Tibial nerve (tissue), 4 donors: ENCODE measurements around the gene ZBTB20. TPM values are rescaled to one million over a fixed set of nuclear protein-coding genes. Genes with fewer than 3 reads are reported as not detected.

ENCODE experiments used
- DNase-seq, 2 donors: peaks; one replicate each; pipeline ENCODE4 v3.0.0-alpha.2; 2019; ENCODE audit warnings: low spot score in 2 of 2
- H3K27ac ChIP-seq, 4 donors: fragments of 200-600 bp; sonication (generic) in 3 of 4; one replicate each; pipeline ENCODE4 v1.5.1; 2017 to 2019; ENCODE audit warnings: mild to moderate bottlenecking in 1 of 4
- H3K27me3 ChIP-seq, 2 donors: fragments of 200-600 bp; sonication (generic) in 1 of 2; one replicate each; pipeline versions ENCODE4 v1.5.1 to v1.6.0; 2017 to 2019
- H3K36me3 ChIP-seq, 3 donors: fragments of 200-600 bp; sonication (generic); one replicate each; pipeline ENCODE4 v1.5.1; 2018 to 2019
- H3K4me1 ChIP-seq, 4 donors: fragments of 200-600 bp; sonication (generic) in 3 of 4; one replicate each; pipeline ENCODE4 v1.5.1; 2017 to 2019
- H3K4me3 ChIP-seq, 4 donors: fragments of 200-600 bp; sonication (generic) in 3 of 4; one replicate each; pipeline ENCODE4 v1.5.1; 2017 to 2019; ENCODE audit warnings: mild to moderate bottlenecking in 1 of 4, moderate library complexity in 1 of 4
- H3K9me3 ChIP-seq, 4 donors: fragments of 200-600 bp; sonication (generic) in 3 of 4; one replicate each; pipeline ENCODE4 v1.5.1; 2017 to 2019
- EP300 ChIP-seq, 2 donors: sonication (generic); formaldehyde crosslinking; IDR thresholded peaks; one replicate each; pipeline ENCODE4 v1.6.1; 2017; ENCODE audit warnings: antibody characterized with exemption in 2 of 2, mild to moderate bottlenecking in 1 of 2
- POLR2A ChIP-seq, 2 donors: fragments of 450-650 bp; IDR thresholded peaks; one replicate each; pipeline ENCODE4 v1.6.1; 2017; ENCODE audit warnings: antibody characterized with exemption in 2 of 2, mild to moderate bottlenecking in 2 of 2, moderate library complexity in 2 of 2
- WGBS, 2 donors: methylation state at CpG; one replicate each; pipeline ENCODE4 v1.1.5; 2018; 5-methylcytosine and 5-hydroxymethylcytosine counted together
- total RNA-seq, 4 donors: library from RNA; depleted of rRNA; stranded (reverse); fragments of >200 nt; gene quantifications; one replicate each; pipeline ENCODE4 v1.1.0, GENCODE V29; 2016
- TF ChIP-seq, protein P1 (sequence below), 5 experiments: fragments of 200-600 bp in 3 of 5; fragments of 450-650 bp in 2 of 5; sonication (generic) in 3 of 5; IDR thresholded peaks; one replicate each; pipeline ENCODE4 v1.5.1; 2016 to 2019; ENCODE audit warnings: antibody characterized with exemption in 5 of 5, mild to moderate bottlenecking in 3 of 5, moderate library complexity in 2 of 5

ZBTB20 gene
- total RNA-seq, 4 donors from 2014 or later, result 63.3 to 127 (median 102) TPM

DNA sequence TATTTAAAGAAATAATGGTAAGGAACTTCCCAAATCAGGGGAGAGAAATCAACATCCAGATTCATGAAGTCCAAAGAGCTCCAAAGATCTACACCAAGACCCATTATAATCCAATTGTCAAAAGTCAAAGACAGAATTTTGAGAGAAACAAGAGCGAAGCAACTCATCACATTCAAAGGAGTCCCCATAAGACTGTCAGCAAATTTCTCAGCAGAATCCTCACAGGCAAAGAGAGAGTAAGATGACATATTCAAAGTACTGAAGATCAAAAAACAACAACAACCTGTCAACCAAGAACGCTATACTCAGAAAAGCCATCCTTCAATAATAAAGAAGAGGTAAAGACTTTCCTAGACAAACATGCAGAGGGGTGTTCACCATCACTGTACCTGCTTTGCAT lies 511.2 kb downstream of the ZBTB20 start:
- H3K4me3 ChIP-seq, result no peak overlapping the region
- TF ChIP-seq, protein P1, sequence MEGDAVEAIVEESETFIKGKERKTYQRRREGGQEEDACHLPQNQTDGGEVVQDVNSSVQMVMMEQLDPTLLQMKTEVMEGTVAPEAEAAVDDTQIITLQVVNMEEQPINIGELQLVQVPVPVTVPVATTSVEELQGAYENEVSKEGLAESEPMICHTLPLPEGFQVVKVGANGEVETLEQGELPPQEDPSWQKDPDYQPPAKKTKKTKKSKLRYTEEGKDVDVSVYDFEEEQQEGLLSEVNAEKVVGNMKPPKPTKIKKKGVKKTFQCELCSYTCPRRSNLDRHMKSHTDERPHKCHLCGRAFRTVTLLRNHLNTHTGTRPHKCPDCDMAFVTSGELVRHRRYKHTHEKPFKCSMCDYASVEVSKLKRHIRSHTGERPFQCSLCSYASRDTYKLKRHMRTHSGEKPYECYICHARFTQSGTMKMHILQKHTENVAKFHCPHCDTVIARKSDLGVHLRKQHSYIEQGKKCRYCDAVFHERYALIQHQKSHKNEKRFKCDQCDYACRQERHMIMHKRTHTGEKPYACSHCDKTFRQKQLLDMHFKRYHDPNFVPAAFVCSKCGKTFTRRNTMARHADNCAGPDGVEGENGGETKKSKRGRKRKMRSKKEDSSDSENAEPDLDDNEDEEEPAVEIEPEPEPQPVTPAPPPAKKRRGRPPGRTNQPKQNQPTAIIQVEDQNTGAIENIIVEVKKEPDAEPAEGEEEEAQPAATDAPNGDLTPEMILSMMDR (IDR thresholded peaks at IDR 0.05), result no peak
- TF ChIP-seq EP300 (IDR thresholded peaks at IDR 0.05), result no peak
- TF ChIP-seq POLR2A (IDR thresholded peaks at IDR 0.05), result no peak
- peaks cover 0 to 8% (median 0%) of the 10 kb centered on the region in 4 donors for H3K4me1 ChIP-seq
- H3K36me3 ChIP-seq, result peaks cover 0 to 6% (median 0%) of the 10 kb centered on the region in 3 donors
- H3K27me3 ChIP-seq, result no peaks in the 10 kb centered on the region
- WGBS, 2 donors, result 96 to 100% methylated on average over 2 of the region's 2 CpGs
- no peak for DNase-seq
- H3K27ac ChIP-seq, result no peak overlapping the region
- H3K9me3 ChIP-seq, result peaks cover 0 to 16% (median 3%) of the 10 kb centered on the region in 4 donors

DNA sequence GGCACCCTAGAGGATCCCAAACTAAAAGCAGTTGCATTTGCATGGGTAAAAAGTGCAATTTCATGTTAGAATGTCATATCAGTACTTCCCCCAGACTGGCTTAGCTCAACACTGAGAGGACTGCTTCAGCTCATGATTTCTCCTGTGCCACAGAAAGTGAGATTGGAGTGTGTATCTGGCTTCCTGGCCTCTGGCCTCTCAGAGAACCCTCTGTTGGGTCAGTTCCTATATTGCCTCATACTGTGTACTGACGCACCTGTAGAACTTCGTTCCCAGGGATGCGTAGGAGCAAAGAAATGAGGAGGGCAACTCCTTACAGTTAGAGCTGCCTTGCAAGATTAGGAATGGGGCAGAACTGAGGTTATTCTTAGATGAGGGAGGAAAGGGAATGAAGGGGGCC lies 512.5 kb downstream of the ZBTB20 start:
- 96 to 100% methylated on average over 3 of the region's 3 CpGs for WGBS, 2 donors
- no peak for DNase-seq
- Histone ChIP-seq H3K4me1 (peaks cover 0 to 1% (median 0%) of the 10 kb centered on the region in 4 donors), H3K27me3 (no peaks in the 10 kb centered on the region), H3K36me3 (peaks cover 0 to 6% (median 0%) of the 10 kb centered on the region in 3 donors), H3K9me3 (peaks cover 0 to 16% (median 3%) of the 10 kb centered on the region in 4 donors), H3K27ac (no peak overlapping the region), H3K4me3 (no peak overlapping the region)
- no peak for TF ChIP-seq EP300 (IDR thresholded peaks at IDR 0.05)
- TF ChIP-seq POLR2A (IDR thresholded peaks at IDR 0.05), result no peak
- TF ChIP-seq, protein P1 (IDR thresholded peaks at IDR 0.05), result no peak

DNA sequence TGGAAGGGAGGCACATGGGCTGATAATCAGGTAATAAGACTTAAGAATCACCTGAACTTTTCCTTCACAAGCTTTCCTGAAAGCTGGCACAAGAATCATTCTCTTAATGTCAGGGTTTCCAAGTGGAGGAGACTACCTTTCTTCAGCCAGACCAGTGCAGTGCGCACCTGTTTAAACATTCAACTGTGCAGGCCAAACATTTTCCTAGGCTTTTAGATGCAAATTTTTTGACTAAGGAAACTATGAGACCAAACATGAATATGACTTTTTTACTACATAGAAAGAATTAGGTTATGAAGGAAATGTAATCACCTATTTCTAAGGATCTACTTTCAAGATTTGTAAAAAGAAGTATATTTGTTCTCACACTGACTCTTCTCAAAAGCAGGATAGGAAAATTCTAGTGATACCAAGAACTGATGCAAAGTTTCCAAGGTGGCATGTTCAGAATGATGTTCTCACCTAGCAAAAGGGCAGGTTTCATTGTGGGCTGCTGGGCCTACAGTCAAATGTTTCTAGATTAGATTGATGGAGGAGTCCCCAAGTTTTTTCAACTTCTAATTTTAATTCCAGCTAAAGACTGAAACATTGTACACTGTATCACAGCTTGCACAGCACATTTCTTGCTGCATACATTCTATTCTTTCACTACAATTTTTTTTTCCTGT lies 514.2 kb downstream of the ZBTB20 start:
- Histone ChIP-seq H3K9me3 (peaks cover 0 to 16% (median 3%) of the 10 kb centered on the region in 4 donors), H3K27ac (no peak overlapping the region), H3K27me3 (no peaks in the 10 kb centered on the region), H3K4me3 (no peak overlapping the region), H3K36me3 (peaks cover 0 to 6% (median 0%) of the 10 kb centered on the region in 3 donors), H3K4me1 (peaks cover 0 to 14% (median 3%) of the 10 kb centered on the region in 4 donors)
- TF ChIP-seq POLR2A (IDR thresholded peaks at IDR 0.05), result no peak
- TF ChIP-seq, protein P1 (IDR thresholded peaks at IDR 0.05), result no peak
- TF ChIP-seq EP300 (IDR thresholded peaks at IDR 0.05), result no peak
- WGBS, 2 donors, result 94 to 98% methylated on average over 1 of the region's 1 CpG
- no peak for DNase-seq

DNA sequence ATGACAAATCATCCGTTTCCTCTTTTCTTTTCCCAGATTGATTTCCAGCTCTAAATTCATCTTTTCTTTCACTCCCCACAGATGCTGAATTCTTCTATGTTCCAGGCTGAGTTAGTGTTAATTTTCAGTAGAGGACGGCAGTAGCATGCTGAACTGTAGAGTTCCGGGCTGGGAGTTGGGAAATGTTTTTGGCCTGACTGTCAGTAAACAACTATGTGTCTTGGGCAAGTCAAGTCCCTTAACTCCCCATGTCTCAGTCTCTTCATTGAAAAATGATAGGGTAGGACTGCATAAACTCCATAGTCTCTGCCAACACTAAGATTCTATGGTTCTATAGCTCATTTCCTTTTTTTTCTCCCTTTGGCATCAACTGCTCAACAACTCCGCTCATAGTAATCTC lies 519.3 kb downstream of the ZBTB20 start:
- Histone ChIP-seq H3K9me3 (no peaks in the 10 kb centered on the region), H3K36me3 (no peaks in the 10 kb centered on the region), H3K27me3 (no peaks in the 10 kb centered on the region), H3K4me3 (no peak overlapping the region), H3K4me1 (peaks cover 0 to 56% (median 30%) of the 10 kb centered on the region in 4 donors), H3K27ac (peak overlapping the region in 2 of 4 donors; percentile 93 to 94)
- peak in 1 of 2 donors; percentile 79 for TF ChIP-seq EP300 (IDR thresholded peaks at IDR 0.05)
- no peak for TF ChIP-seq POLR2A (IDR thresholded peaks at IDR 0.05)
- 41 to 47% methylated on average over 4 of the region's 4 CpGs for WGBS, 2 donors
- DNase-seq, result peak; percentile 35 to 50

DNA sequence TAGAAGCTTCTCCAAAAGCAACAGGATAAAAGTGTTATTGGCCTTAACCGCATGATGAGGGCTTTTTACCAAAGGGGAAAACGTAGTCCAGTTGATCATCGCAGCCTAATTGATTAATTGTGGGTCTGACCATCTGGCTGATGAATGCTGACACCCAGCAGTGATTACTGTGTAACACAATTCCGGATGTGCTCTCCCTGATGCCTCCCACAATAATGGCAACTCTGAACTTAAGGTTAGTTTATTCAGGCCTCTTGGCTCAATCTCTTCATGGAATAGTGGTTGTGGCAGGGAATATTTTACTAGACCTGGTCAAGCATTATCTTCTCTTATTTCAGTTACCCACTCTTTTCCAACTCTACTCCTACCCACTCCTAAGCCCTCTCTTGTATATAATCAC lies 520.3 kb downstream of the ZBTB20 start:
- Histone ChIP-seq H3K27me3 (no peaks in the 10 kb centered on the region), H3K4me1 (peaks cover 0 to 66% (median 30%) of the 10 kb centered on the region in 4 donors), H3K9me3 (no peaks in the 10 kb centered on the region), H3K4me3 (no peak overlapping the region), H3K36me3 (no peaks in the 10 kb centered on the region), H3K27ac (peak overlapping the region in 3 of 4 donors; percentile 49 to 94 (median 93))
- TF ChIP-seq EP300 (IDR thresholded peaks at IDR 0.05), result no peak
- TF ChIP-seq, protein P1 (IDR thresholded peaks at IDR 0.05), result no peak
- TF ChIP-seq POLR2A (IDR thresholded peaks at IDR 0.05), result no peak
- DNase-seq, result no peak
- WGBS, 2 donors, result 59 to 66% methylated on average over 4 of the region's 4 CpGs
